Bronchial epithelial cell (primary cell): ENCODE data around the gene USP19. TPM values are rescaled to one million over a fixed set of nuclear protein-coding genes. Genes with fewer than 3 reads are reported as not detected.

Experiments
- DNase-seq: peaks from one replicate; pipeline ENCODE4 v3.0.0-alpha.2; 2010; ENCODE audit warnings: low read depth
- FAIRE-seq: peaks from 2 replicates; lab custom pipeline; 2011; peaks lifted over from hg19 to GRCh38; lab: Jason Lieb, UNC
- H3K27me3 ChIP-seq: 2 replicates; pipeline ENCODE4 v1.5.1; 2011; ENCODE audit warnings: low read length; ENCODE audit not compliant: control insufficient read depth, insufficient read depth
- H3K36me3 ChIP-seq: 2 replicates; pipeline ENCODE4 v1.5.1; 2011; ENCODE audit warnings: low read length; ENCODE audit not compliant: control insufficient read depth, insufficient read depth
- H3K4me3 ChIP-seq: 2 replicates; pipeline ENCODE4 v1.5.1; 2011; ENCODE audit warnings: mild to moderate bottlenecking, low read depth, low read length, control low read depth
- CTCF ChIP-seq: IDR thresholded peaks from 2 replicates; pipeline ENCODE4 v1.5.1; 2011; ENCODE audit warnings: mild to moderate bottlenecking, moderate library complexity, low read length, control low read depth, inconsistent platforms; ENCODE audit not compliant: insufficient read depth, severe bottlenecking
- total RNA-seq: library from RNA; depleted of rRNA; stranded (reverse); fragments of >200 nt; gene quantifications from 2 replicates; pipeline ENCODE4 v1.2.1, GENCODE V29; 2014

USP19 gene
- total RNA-seq, 1 donor from 2014 or later = 39.5 TPM

- H3K27me3 ChIP-seq = no peaks in the 10 kb centered on the region
- DNase-seq (no peak), FAIRE-seq (no peak)
- peaks cover 14% of the 10 kb centered on the region for H3K36me3 ChIP-seq
- no peak overlapping the region for H3K4me3 ChIP-seq
- TF ChIP-seq CTCF = no peak
These were observed 10.4 kb upstream of the USP19 start for GRCh38 chr3:49131040-49131439.

- Histone ChIP-seq H3K4me3 (no peak overlapping the region), H3K36me3 (peaks cover 34% of the 10 kb centered on the region), H3K27me3 (no peaks in the 10 kb centered on the region)
- no peak for TF ChIP-seq CTCF
- DNase-seq = no peak
- no peak for FAIRE-seq
These were observed 4.5 kb upstream of the USP19 start for GRCh38 chr3:49124991-49125670.

DNA sequence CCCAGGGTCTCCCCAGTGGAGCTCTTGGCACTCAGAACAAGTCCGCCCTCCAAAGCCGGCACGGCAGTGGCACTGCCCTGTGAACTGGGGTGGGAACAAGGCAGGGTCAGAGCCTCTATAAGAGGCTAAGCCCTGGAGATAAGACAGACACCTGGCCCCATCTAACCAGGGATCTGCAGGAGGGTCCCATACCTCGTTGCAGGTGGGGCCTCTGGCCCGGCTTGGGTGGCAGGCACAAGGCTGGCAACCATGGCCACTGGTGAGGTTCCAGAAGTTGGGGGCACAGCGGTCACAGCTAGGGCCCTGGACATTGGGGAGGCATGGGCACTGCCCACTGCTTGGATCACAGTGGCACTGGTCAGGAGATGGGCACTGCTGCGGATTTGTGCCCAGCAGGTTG, 3.6 kb upstream of the USP19 start:
- Histone ChIP-seq H3K27me3 (no peaks in the 10 kb centered on the region), H3K4me3 (no peak overlapping the region), H3K36me3 (peaks cover 34% of the 10 kb centered on the region)
- FAIRE-seq (no peak), DNase-seq (no peak)
- TF ChIP-seq CTCF = no peak

- peaks cover 37% of the 10 kb centered on the region for H3K36me3 ChIP-seq
- H3K4me3 ChIP-seq = no peak overlapping the region
- no peak for TF ChIP-seq CTCF
- FAIRE-seq (no peak), DNase-seq (no peak)
- H3K27me3 ChIP-seq = no peaks in the 10 kb centered on the region
These were observed 3.1 kb upstream of the USP19 start for GRCh38 chr3:49123687-49124086.

DNA sequence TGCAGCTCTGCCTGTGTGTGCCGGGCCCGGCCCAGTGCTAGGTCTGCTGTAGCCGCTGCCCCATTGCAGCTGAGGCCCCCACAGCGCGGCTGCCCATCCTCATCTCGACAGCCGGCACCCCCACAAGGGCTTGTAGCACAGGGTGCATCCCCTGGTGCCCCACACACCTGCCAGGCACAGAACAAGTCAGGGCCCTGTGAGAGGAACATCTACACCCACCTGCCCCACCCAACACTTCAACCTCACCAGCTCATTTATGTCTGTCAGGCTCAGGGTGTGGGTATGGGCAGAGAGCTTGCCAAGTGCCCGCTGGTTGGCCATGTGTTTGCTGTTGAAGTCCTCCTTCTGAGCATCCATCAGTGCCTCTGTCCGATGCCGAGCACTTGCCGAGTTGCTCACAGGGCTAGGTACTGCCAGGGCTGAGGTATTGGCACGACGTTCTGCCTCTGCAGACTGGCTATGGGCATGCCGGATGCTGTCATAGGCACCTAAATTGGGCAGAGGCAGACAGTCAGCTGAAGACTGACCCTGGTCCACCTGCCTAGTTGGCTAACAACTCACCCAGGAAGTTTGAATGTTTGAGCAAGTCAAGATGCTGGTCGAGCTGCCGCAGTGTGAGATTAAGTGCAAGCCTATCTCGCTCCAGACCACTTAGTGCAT, 2.4 kb upstream of the USP19 start:
- H3K36me3 ChIP-seq = peaks cover 33% of the 10 kb centered on the region
- H3K27me3 ChIP-seq = no peaks in the 10 kb centered on the region
- TF ChIP-seq CTCF = no peak
- FAIRE-seq (no peak), DNase-seq (no peak)
- H3K4me3 ChIP-seq = no peak overlapping the region

DNA sequence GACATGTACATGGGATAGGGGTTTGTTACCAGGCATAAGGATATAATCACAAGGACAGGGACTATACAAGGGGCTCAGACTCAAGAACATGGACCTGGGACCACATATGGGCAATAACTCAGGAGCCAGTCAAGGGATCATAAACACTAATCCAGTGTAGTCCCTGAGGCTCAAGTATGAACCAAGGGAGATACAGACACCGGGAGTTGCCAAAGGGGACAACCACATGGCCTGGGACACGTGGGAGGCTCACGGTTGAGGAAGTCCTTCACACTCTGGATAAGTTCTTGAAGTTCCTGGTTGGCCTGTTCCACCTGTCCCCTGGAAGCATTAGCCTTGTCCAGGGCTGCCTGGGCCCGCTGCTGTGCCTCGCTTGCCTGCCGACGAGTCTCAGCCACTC, 1.8 kb upstream of the USP19 start:
- DNase-seq (no peak), FAIRE-seq (no peak)
- TF ChIP-seq CTCF = no peak
- Histone ChIP-seq H3K4me3 (no peak overlapping the region), H3K27me3 (no peaks in the 10 kb centered on the region), H3K36me3 (peaks cover 38% of the 10 kb centered on the region)
